HepG2 (cell line): ENCODE measurements around the gene ZNF792. TPM values are rescaled to one million over a fixed set of nuclear protein-coding genes. Genes with fewer than 3 reads are reported as not detected.

Experiments used
- AKAP8 ChIP-seq: sonication (generic); formaldehyde crosslinking; IDR thresholded peaks from 2 replicates; pipeline ENCODE4 v1.5.1; 2020; ENCODE audit warnings: mild to moderate bottlenecking, missing genetic modification reagents
- DNMT1 ChIP-seq: sonication (generic); formaldehyde crosslinking; IDR thresholded peaks from 2 replicates; pipeline ENCODE4 v1.5.1; 2020; ENCODE audit warnings: mild to moderate bottlenecking, missing genetic modification reagents
- FOXA1 ChIP-seq, 2 experiments: fragments of 450-650 bp in 1 of 2; sonication (generic) in 1 of 2; formaldehyde crosslinking in 1 of 2; IDR thresholded peaks; 2 replicates each; pipeline versions ENCODE4 v1.4.0 to v1.6.1; 2016 to 2020; ENCODE audit warnings: missing genetic modification reagents in 1 of 2
- HMGA1 ChIP-seq: sonication (generic); formaldehyde crosslinking; conservative IDR thresholded peaks from 2 replicates; pipeline ENCODE4 v1.4.0; 2020; ENCODE audit warnings: missing genetic modification reagents
- HMGXB4 ChIP-seq, 2 experiments: sonication (generic) in 1 of 2; formaldehyde crosslinking in 1 of 2; IDR thresholded peaks; 2 replicates each; pipeline versions ENCODE4 v1.4.0 to v1.6.1; 2018 to 2020; ENCODE audit warnings: missing genetic modification reagents in 2 of 2, borderline replicate concordance in 1 of 2, low read depth in 1 of 2, mild to moderate bottlenecking in 1 of 2, missing biosample characterization in 1 of 2
- IKZF5 ChIP-seq: IDR thresholded peaks from 2 replicates; pipeline ENCODE4 v1.6.1; 2018; ENCODE audit warnings: missing genetic modification reagents, mild to moderate bottlenecking, missing compliant biosample characterization
- LBX2 ChIP-seq: sonication (generic); formaldehyde crosslinking; IDR thresholded peaks from 2 replicates; pipeline ENCODE4 v1.5.0; 2020; ENCODE audit warnings: missing genetic modification reagents, mild to moderate bottlenecking, borderline replicate concordance
- LCORL ChIP-seq, 2 experiments: fragments of 450-650 bp in 1 of 2; sonication (generic) in 1 of 2; formaldehyde crosslinking in 1 of 2; IDR thresholded peaks; 2 replicates each; pipeline versions ENCODE4 v1.5.0 to v1.6.1; 2017 to 2020; ENCODE audit warnings: antibody characterized with exemption in 1 of 2, missing genetic modification reagents in 1 of 2
- MNT ChIP-seq: fragments of 450-650 bp; IDR thresholded peaks from 2 replicates; pipeline ENCODE4 v1.6.1; 2016
- NR1H2 ChIP-seq: sonication (generic); formaldehyde crosslinking; IDR thresholded peaks from 2 replicates; pipeline ENCODE4 v1.8.1; 2022; ENCODE audit warnings: low read depth, missing genetic modification reagents, borderline replicate concordance
- SKIL ChIP-seq: sonication (generic); formaldehyde crosslinking; IDR thresholded peaks from 2 replicates; pipeline ENCODE4 v1.8.0; 2022; ENCODE audit warnings: missing genetic modification reagents, mild to moderate bottlenecking, moderate library complexity, borderline replicate concordance
- SMC3 ChIP-seq: IDR thresholded peaks from 2 replicates; pipeline ENCODE4 v1.6.1; 2011; ENCODE audit warnings: low read length, improper control_type of control experiment
- SP2 ChIP-seq: sonication (generic); formaldehyde crosslinking; IDR thresholded peaks from 2 replicates; pipeline ENCODE4 v1.5.1; 2020; ENCODE audit warnings: mild to moderate bottlenecking, missing genetic modification reagents
- TGIF2 ChIP-seq: IDR thresholded peaks from 2 replicates; pipeline ENCODE4 v1.6.1; 2016; ENCODE audit warnings: control low read depth, missing compliant biosample characterization
- U2AF2 ChIP-seq: fragments of 200-400 bp; formaldehyde crosslinking; IDR thresholded peaks from 2 replicates; pipeline ENCODE4 v1.6.1; 2017; ENCODE audit warnings: low read depth, mild to moderate bottlenecking, low read length
- ZNF431 ChIP-seq: sonication (generic); formaldehyde crosslinking; IDR thresholded peaks from 2 replicates; pipeline ENCODE4 v1.9.0; 2022; ENCODE audit warnings: missing genetic modification reagents, low read depth, mild to moderate bottlenecking, borderline replicate concordance
- ZNF703 ChIP-seq: sonication (generic); formaldehyde crosslinking; IDR thresholded peaks from 2 replicates; pipeline ENCODE4 v1.5.1; 2020; ENCODE audit warnings: missing genetic modification reagents, mild to moderate bottlenecking, moderate library complexity, borderline replicate concordance
- ZNF737 ChIP-seq: sonication (generic); formaldehyde crosslinking; IDR thresholded peaks from 2 replicates; pipeline ENCODE4 v1.5.0; 2020; ENCODE audit warnings: missing genetic modification reagents, mild to moderate bottlenecking, borderline replicate concordance
- ZNF740 ChIP-seq: sonication (generic); formaldehyde crosslinking; IDR thresholded peaks from 2 replicates; pipeline ENCODE4 v1.4.0; 2020; ENCODE audit warnings: missing genetic modification reagents
- ZNF768 ChIP-seq: sonication (generic); formaldehyde crosslinking; IDR thresholded peaks from 2 replicates; pipeline ENCODE4 v1.4.0; 2020; ENCODE audit warnings: missing genetic modification reagents
- polyA plus RNA-seq, 8 experiments: library from polyadenylated mRNA; depleted of rRNA in 3 of 8; stranded (reverse) in 7 of 8; unstranded in 1 of 8; fragments of >200 nt; fragmentation: Illumina TruSeq in 4 of 8; extraction: Trizol in 4 of 8; gene quantifications; 2 replicates each; pipeline versions ENCODE4 v1.2.1 to v1.2.3, GENCODE V29; 2011 to 2016; ENCODE audit warnings: low read depth in 4 of 8, missing spikeins in 1 of 8, mixed read lengths in 1 of 8; ENCODE audit not compliant: insufficient read depth in 1 of 8
- total RNA-seq, 5 experiments: library from RNA; depleted of rRNA; stranded (reverse); fragments of >200 nt; fragmentation: Illumina TruSeq; extraction: Trizol; gene quantifications; 2 replicates each; pipeline ENCODE4 v1.2.3, GENCODE V29; 2016; ENCODE audit warnings: low read depth in 1 of 5

Gene ZNF792
- total and polyA plus RNA-seq, 2 of the 13 experiments (the other 11 are each of a cell fraction or from before 2014, with no cell fraction given) = 5.5 to 11.5 TPM

- TF ChIP-seq SP2 (CRISPR knock-in tag) = no peak
- TF ChIP-seq ZNF703 (CRISPR knock-in tag) = 0 out of 2 replicates have a peak, but pooled peaks have one; percentile 25
- TF ChIP-seq SKIL (CRISPR knock-in tag) = peak; percentile 91; the same call in 1 of the 2 replicates
- no peak for TF ChIP-seq ZNF737
- no peak for TF ChIP-seq LCORL (IDR thresholded peaks at IDR 0.05)
- peak; percentile 86 for TF ChIP-seq LCORL (CRISPR knock-in tag; IDR thresholded peaks at IDR 0.05)
- no peak for TF ChIP-seq DNMT1 (CRISPR knock-in tag)
- no peak for TF ChIP-seq HMGA1 (CRISPR knock-in tag)
- 0 out of 2 replicates have a peak, but pooled peaks have one; percentile 18 for TF ChIP-seq IKZF5 (CRISPR knock-in tag)
- TF ChIP-seq ZNF740 (CRISPR knock-in tag) = no peak
- TF ChIP-seq U2AF2 = no peak
- TF ChIP-seq TGIF2 (CRISPR knock-in tag) = no peak
- TF ChIP-seq ZNF768 (CRISPR knock-in tag) = peak; percentile 56; the same call in 1 of the 2 replicates
- no peak for TF ChIP-seq AKAP8
- no peak for TF ChIP-seq LBX2 (CRISPR knock-in tag)
- TF ChIP-seq MNT = no peak
- TF ChIP-seq HMGXB4 (CRISPR knock-in tag; IDR thresholded peaks at IDR 0.05; ENCODE audit: borderline replicate concordance in 1 of 2, low read depth in 1 of 2) = no peak
- TF ChIP-seq ZNF431 (CRISPR knock-in tag) = no peak
- TF ChIP-seq NR1H2 (CRISPR knock-in tag) = no peak
- TF ChIP-seq SMC3 = no peak
- peak; percentile 74 for TF ChIP-seq FOXA1 (IDR thresholded peaks at IDR 0.05)
- peak; percentile 99 for TF ChIP-seq FOXA1 (CRISPR knock-in tag; IDR thresholded peaks at IDR 0.05)
Observed at GRCh38 chr19:34994643-34995541, 30.9 kb upstream of the ZNF792 start (continued).
